NCI-H2029 treated with DMSO at 0.1 percent for 48 hours (cell line): ENCODE results near the gene DDX31.
"Not testable (repeated sequence)": the region's sequence is repeated elsewhere in the genome, so short reads cannot be mapped to it uniquely, and the experiment has no call there.

Source experiments
- DNase-seq: peaks from one replicate; lab custom pipeline; 2025; lab: John Stamatoyannopoulos, UW

The DDX31 gene

GRCh38 chr9:132669698-132670456 is at the start of gene DDX31:
Gene DDX31, minus strand, starts transcription at chr9:132669983. Its CDS starts 49 bp downstream, at chr9:132669934.
- DNase-seq, result peak; percentile 30

GRCh38 chr9:132718381-132718928 is 48.7 kb upstream of the DDX31 start:
- not testable (repeated sequence) for DNase-seq

- DNase-seq, result no peak
Observed at GRCh38 chr9:132717326-132717945, 47.7 kb upstream of the DDX31 start.

GRCh38 chr9:132716007-132716406 is 46.2 kb upstream of the DDX31 start:
- no peak for DNase-seq

- no peak for DNase-seq
Observed at GRCh38 chr9:132712753-132713152, 43.0 kb upstream of the DDX31 start.

GRCh38 chr9:132711846-132712245 is 42.1 kb upstream of the DDX31 start:
- no peak for DNase-seq

GRCh38 chr9:132711152-132711551 is 41.4 kb upstream of the DDX31 start:
- DNase-seq, result not testable (repeated sequence)

GRCh38 chr9:132710333-132710732 is 40.5 kb upstream of the DDX31 start:
- no peak for DNase-seq

- DNase-seq, result no peak
Observed at GRCh38 chr9:132708769-132709430, 39.1 kb upstream of the DDX31 start.

- DNase-seq, result no peak
Observed at GRCh38 chr9:132708239-132708638, 38.5 kb upstream of the DDX31 start.

- DNase-seq, result no peak
Observed at GRCh38 chr9:132703336-132703735, 33.6 kb upstream of the DDX31 start.

- no peak for DNase-seq
Observed at GRCh38 chr9:132702254-132702653, 32.5 kb upstream of the DDX31 start.

- DNase-seq, result no peak
Observed at GRCh38 chr9:132699956-132700355, 30.2 kb upstream of the DDX31 start.

- no peak for DNase-seq
Observed at GRCh38 chr9:132698989-132699388, 29.2 kb upstream of the DDX31 start.

- DNase-seq, result no peak
Observed at GRCh38 chr9:132697230-132697629, 27.4 kb upstream of the DDX31 start.

- no peak for DNase-seq
Observed at GRCh38 chr9:132694144-132694543, 24.4 kb upstream of the DDX31 start.

GRCh38 chr9:132690696-132691095 is 20.9 kb upstream of the DDX31 start:
- no peak for DNase-seq

- no peak for DNase-seq
Observed at GRCh38 chr9:132683873-132684272, 14.1 kb upstream of the DDX31 start.

GRCh38 chr9:132681561-132681960 is 11.8 kb upstream of the DDX31 start:
- no peak for DNase-seq

- DNase-seq, result no peak
Observed at GRCh38 chr9:132679946-132680625, 10.3 kb upstream of the DDX31 start.

- no peak for DNase-seq
Observed at GRCh38 chr9:132677976-132678375, 8.2 kb upstream of the DDX31 start.

- DNase-seq, result no peak
Observed at GRCh38 chr9:132674485-132674884, 4.7 kb upstream of the DDX31 start.
